Activated effector memory CD4-positive, alpha-beta T cell treated with anti-CD3 and anti-CD28 coated beads, Interleukin-2, amount 50 U/mL, for 16 hours (primary cell): ENCODE measurements around the gene KCNK16.
"Not testable (repeated sequence)": the region's sequence is repeated elsewhere in the genome, so short reads cannot be mapped to it uniquely, and the experiment has no call there.

Experiments
- DNase-seq: peaks from one replicate; pipeline ENCODE4 v3.0.0-alpha.2; 2020

The KCNK16 gene

GRCh38 chr6:39304951-39305350, 17.6 kb downstream of the KCNK16 start:
- no peak for DNase-seq

GRCh38 chr6:39303425-39304153, 18.9 kb downstream of the KCNK16 start:
- no peak for DNase-seq

GRCh38 chr6:39302669-39303424, 19.7 kb downstream of the KCNK16 start:
- DNase-seq: peak; percentile 93

GRCh38 chr6:39302011-39302410, 20.5 kb downstream of the KCNK16 start:
- DNase-seq: no peak

GRCh38 chr6:39301606-39302005, 20.9 kb downstream of the KCNK16 start:
- no peak for DNase-seq

GRCh38 chr6:39300739-39301138, 21.8 kb downstream of the KCNK16 start:
- DNase-seq: no peak

GRCh38 chr6:39298061-39298460, 24.4 kb downstream of the KCNK16 start:
- no peak for DNase-seq

GRCh38 chr6:39296745-39297640, 25.5 kb downstream of the KCNK16 start:
- DNase-seq: no peak

- no peak for DNase-seq
These were observed 26.9 kb downstream of the KCNK16 start for GRCh38 chr6:39295611-39296011.

GRCh38 chr6:39294899-39295298, 27.6 kb downstream of the KCNK16 start:
- no peak for DNase-seq

GRCh38 chr6:39294133-39294532, 28.4 kb downstream of the KCNK16 start:
- no peak for DNase-seq

GRCh38 chr6:39292637-39293036, 29.9 kb downstream of the KCNK16 start:
- no peak for DNase-seq

GRCh38 chr6:39289490-39289889, 33.0 kb downstream of the KCNK16 start:
- no peak for DNase-seq

GRCh38 chr6:39287601-39288000, 34.9 kb downstream of the KCNK16 start:
- DNase-seq: no peak

- DNase-seq: not testable (repeated sequence)
These were observed 35.9 kb downstream of the KCNK16 start for GRCh38 chr6:39286596-39286995.

- no peak for DNase-seq
These were observed 39.7 kb downstream of the KCNK16 start for GRCh38 chr6:39282774-39283173.

GRCh38 chr6:39281312-39281980, 41.1 kb downstream of the KCNK16 start:
- no peak for DNase-seq

- no peak for DNase-seq
These were observed 42.2 kb downstream of the KCNK16 start for GRCh38 chr6:39280247-39280731.

- DNase-seq: no peak
These were observed 43.0 kb downstream of the KCNK16 start for GRCh38 chr6:39279539-39279938.

- DNase-seq: no peak
These were observed 46.0 kb downstream of the KCNK16 start for GRCh38 chr6:39276379-39276995.

GRCh38 chr6:39274903-39275302, 47.6 kb downstream of the KCNK16 start:
- DNase-seq: no peak

- no peak for DNase-seq
These were observed 48.0 kb downstream of the KCNK16 start for GRCh38 chr6:39274471-39274870.
